ENCODE results near the gene SEZ6L2.

SEZ6L2 gene

DNA sequence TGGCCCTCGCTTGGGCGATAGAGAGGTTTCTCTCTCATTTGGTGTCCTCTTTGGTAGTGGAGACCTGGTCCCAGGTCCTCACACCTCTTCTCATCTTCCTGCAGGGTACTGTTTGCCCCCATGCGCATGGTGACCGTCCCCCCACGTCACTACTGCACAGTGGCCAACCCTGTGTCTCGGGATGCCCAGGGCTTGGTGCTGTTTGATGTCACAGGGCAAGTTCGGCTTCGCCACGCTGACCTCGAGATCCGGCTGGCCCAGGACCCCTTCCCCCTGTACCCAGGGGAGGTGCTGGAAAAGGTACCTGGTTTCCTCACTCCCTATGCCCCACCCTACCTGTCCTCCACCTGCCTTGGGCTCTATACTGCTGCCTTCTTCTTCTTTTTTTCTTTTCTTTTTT is 68.6 kb downstream of the SEZ6L2 start:
- Histone ChIP-seq H3K27ac (ENCODE audit: low read length) (no peak overlapping the region), H3K4me1 (ENCODE audit: insufficient read depth, low read length) (0 out of 2 replicates have a peak, but pooled peaks cover 2% of the 10 kb centered on the region), H3K4me3 (ENCODE audit: low read length) (no peak overlapping the region), H3K9ac (ENCODE audit: low read depth, low read length) (no peak overlapping the region), H3K9me3 (ENCODE audit: insufficient read depth, low read depth, low read length) (no peaks in the 10 kb centered on the region), H3K27me3 (ENCODE audit: insufficient read depth, low read length) (no peaks in the 10 kb centered on the region), H3K36me3 (ENCODE audit: insufficient read depth, low read depth, low read length) (no peaks in the 10 kb centered on the region)

DNA sequence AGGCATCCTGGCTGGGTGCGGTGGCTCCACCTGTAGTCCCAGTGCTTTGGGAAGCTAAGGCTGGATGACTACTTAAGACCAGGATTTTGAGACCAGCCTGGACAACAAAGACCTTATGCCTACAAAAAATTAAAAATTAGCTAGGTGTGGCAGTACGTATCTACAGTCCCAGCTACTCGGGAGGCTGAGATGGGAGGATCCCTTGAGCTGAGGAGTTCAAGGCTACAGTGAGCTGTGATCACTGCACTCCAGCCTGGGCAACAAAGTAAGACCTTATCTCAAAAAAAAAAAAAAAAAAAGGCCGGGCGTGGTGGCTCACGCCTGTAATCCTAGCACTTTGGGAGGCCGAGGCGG is 73.0 kb downstream of the SEZ6L2 start:
- no peak overlapping the region for H3K4me3 ChIP-seq (ENCODE audit: low read length)

DNA sequence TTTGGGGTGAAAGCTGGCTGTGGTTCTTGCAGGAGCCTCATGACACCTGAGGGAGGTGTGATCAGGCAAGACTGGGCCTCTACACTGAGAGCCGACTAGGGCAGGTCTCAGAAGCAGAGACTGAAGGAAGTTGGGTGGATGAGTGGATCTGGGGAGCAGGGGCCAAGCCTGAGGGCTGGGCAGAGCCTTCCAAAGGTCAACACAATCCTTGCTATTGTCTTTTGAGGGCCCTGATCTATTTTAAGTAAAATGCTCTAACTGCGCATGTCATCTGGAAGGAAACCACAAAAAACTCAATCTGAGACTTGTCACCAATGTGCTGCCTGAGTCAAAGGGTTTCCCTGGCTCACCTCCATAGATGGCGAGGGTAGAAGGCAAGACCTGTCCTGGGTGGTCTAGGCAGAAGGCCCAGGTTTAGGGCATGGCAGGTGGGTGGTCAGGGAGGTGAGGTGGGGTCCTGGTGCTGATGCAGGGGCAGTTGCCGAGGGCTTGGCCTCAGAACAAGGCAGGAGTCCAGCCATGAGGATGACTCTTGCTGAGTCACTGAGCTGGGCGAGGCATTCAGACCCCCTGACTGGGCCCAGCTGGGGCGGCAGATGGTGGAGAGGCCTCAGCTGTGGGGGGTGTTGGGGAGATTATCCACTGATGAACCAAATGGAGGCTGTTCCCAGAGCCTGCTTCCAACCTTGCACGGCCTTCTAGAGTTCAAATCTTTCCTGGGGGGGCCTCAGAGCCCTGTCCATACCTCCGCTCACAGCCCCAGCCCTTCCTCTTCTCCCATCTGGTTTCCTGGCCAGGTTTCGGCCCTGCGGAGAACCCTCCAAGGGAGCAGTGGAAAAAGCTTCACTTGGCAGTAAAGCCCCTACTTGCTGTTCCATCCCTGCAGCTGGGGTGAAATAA is 74.0 kb downstream of the SEZ6L2 start:
- Histone ChIP-seq H3K4me1 (ENCODE audit: insufficient read depth, low read length) (peaks cover 13% of the 10 kb centered on the region; the same call in 1 of the 2 replicates), H3K36me3 (ENCODE audit: insufficient read depth, low read depth, low read length) (peaks cover 7% of the 10 kb centered on the region), H3K27ac (ENCODE audit: low read length) (no peak overlapping the region), H3K4me3 (ENCODE audit: low read length) (no peak overlapping the region), H3K9ac (ENCODE audit: low read depth, low read length) (0 out of 2 replicates have a peak overlapping the region, but pooled peaks have one; percentile 11), H3K27me3 (ENCODE audit: insufficient read depth, low read length) (no peaks in the 10 kb centered on the region), H3K9me3 (ENCODE audit: insufficient read depth, low read depth, low read length) (no peaks in the 10 kb centered on the region)

More for the DNA sequence above, 73.0 kb downstream of the SEZ6L2 start:
- H3K4me1 ChIP-seq (ENCODE audit: insufficient read depth, low read length), result peaks cover 10% of the 10 kb centered on the region; the same call in 1 of the 2 replicates
- H3K9ac ChIP-seq (ENCODE audit: low read depth, low read length), result no peak overlapping the region
- H3K36me3 ChIP-seq (ENCODE audit: insufficient read depth, low read depth, low read length), result no peaks in the 10 kb centered on the region; the same call in none of the 2 replicates
- no peak overlapping the region for H3K27ac ChIP-seq (ENCODE audit: low read length)
- no peaks in the 10 kb centered on the region for H3K9me3 ChIP-seq (ENCODE audit: insufficient read depth, low read depth, low read length)
- no peaks in the 10 kb centered on the region for H3K27me3 ChIP-seq (ENCODE audit: insufficient read depth, low read length)

DNA sequence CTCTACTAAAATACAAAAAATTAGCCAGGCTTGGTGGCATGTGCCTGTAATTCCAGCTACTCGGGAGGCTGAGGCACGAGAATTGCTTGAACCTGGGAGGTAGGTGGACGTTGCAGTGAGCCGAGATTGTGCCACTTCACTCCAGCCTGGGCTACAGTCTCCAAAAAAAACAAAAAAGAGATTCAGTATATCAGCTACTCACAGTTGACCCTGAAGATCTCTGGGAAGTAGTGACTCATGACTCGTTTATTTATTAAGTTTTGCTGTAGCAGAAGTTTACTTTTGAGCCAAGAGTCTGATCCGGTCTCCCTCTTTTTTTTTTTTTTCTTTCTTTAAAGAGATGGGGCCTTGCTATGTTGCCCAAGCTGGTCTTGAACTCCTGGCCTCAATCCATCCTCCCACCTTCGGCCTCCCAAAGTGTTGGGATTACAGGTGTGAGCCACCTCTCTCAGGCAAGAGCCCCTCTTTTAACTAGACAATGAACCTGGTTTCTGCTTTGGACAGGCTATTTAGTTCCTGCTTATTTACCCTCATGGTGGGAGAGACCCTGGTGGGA is 74.7 kb downstream of the SEZ6L2 start:
- Histone ChIP-seq H3K9me3 (ENCODE audit: insufficient read depth, low read depth, low read length) (no peaks in the 10 kb centered on the region), H3K9ac (ENCODE audit: low read depth, low read length) (no peak overlapping the region), H3K4me1 (ENCODE audit: insufficient read depth, low read length) (peaks cover 13% of the 10 kb centered on the region; the same call in 1 of the 2 replicates), H3K36me3 (ENCODE audit: insufficient read depth, low read depth, low read length) (peaks cover 14% of the 10 kb centered on the region), H3K27me3 (ENCODE audit: insufficient read depth, low read length) (no peaks in the 10 kb centered on the region), H3K4me3 (ENCODE audit: low read length) (no peak overlapping the region), H3K27ac (ENCODE audit: low read length) (no peak overlapping the region)

DNA sequence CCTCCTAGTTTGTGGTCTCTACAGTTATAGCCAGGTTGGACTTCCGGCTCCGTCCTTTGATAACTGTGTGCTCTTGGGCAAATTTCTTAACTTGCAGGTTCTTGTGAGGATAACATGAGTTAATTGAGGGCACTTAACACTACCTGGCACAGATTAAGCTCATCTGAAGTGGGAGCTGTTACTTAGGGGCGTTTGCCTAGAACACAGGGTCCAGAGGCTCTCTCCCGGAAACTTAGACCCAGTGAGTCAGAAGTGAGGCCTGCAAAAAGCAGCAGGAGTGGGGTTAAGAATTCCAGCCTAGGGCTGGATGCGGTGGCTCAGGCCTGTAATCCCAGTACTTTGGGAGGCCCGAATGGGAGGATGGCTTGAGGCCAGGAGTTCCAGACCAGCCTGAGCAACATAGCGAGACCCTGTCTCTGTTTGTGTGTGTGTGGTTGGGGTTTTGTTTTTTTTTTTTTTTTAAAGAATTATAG is 77.7 kb downstream of the SEZ6L2 start:
- peaks cover 33% of the 10 kb centered on the region for H3K36me3 ChIP-seq (ENCODE audit: insufficient read depth, low read depth, low read length)
- H3K27me3 ChIP-seq (ENCODE audit: insufficient read depth, low read length), result no peaks in the 10 kb centered on the region
- H3K27ac ChIP-seq (ENCODE audit: low read length), result no peak overlapping the region
- H3K9me3 ChIP-seq (ENCODE audit: insufficient read depth, low read depth, low read length), result no peaks in the 10 kb centered on the region
- H3K4me1 ChIP-seq (ENCODE audit: insufficient read depth, low read length), result peaks cover 13% of the 10 kb centered on the region; the same call in 1 of the 2 replicates
- no peak overlapping the region for H3K9ac ChIP-seq (ENCODE audit: low read depth, low read length)
- H3K4me3 ChIP-seq (ENCODE audit: low read length), result no peak overlapping the region

Data from iPS-20b (cell line).